Measurements from ENCODE around the gene FREY1.

- TF ChIP-seq CTCF (IDR thresholded peaks at IDR 0.05 in 4 of 5, conservative IDR thresholded peaks at IDR 0.05 in 1 of 5) (no peak), POLR2A (IDR thresholded peaks at IDR 0.05) (no peak)
Measured at GRCh38 chr11:45889555-45889954, 17.5 kb downstream of the FREY1 start.
